DMS 273 (cell line): Measurements from ENCODE around the gene RTL3.
"Not testable (repeated sequence)": the region's sequence is repeated elsewhere in the genome, so short reads cannot be mapped to it uniquely, and the experiment has no call there.

Experiments
- DNase-seq: peaks from one replicate; lab custom pipeline; 2025; ENCODE audit not compliant: unreplicated experiment; lab: John Stamatoyannopoulos, UW

Gene RTL3

DNA sequence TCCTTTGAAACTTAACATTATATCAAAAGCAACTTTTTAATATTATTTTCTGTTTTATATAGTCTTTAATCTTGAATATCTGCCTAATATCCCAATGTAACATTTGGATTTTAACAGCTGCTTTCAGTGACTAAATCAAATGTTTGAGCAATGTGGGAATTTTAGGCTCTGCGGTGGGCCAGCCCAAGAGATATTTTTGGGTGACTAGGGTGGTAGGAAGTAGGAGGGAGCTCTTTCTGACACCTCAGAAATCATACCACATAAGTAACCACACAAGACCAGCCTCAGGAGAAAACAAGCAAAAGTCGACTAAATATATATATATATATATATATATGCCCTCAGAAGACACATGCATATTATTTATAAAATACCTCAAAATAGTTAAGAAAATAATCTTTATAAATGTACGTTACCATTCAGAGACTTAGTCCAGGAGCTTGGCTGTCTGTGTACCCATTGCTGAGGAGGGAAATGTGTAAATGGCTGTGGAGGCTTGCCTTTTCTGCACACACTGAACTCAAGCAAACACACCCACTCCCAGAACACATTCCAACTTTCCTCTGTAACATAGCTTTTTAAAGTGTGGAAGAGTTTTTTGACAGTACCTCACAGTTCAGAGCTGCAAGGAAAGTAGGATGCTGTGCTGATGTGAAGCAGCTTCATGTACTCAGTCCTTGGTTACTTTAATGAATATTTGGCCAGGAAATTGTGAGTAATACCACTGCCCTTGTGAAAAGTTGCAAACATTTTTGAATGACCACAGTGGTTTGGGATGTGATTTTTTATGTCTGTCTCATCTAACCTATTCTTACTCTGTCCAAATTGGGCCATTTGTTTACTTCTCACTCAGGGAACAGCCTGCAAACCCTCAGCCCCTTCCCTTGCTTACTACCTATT is at the start of gene RTL3:
TSS of gene RTL3 (minus strand) at position 484 of the 900 bp plus-strand sequence. CDS start 908 bp downstream, outside the sequence.
- no peak for DNase-seq

DNA sequence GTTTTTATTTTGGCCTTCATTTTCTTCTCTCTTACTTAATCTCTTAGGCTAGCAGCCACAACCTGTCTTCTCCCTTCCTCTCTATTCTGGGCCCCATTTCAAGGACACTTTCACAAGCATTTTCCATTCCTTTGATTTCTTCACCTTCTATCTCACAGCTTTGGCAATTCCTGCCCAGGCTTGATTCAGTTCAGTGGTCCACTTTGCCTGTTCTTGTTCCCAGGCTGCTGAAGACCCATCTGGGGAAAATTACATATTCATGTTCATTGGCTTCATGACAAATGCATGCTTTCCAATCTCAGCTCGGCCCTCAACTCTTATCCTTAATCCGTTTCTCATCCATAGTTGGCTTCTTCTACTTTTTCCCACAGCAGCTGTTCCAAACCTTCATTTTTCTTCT is 49.7 kb upstream of the RTL3 start:
- DNase-seq, result no peak

DNA sequence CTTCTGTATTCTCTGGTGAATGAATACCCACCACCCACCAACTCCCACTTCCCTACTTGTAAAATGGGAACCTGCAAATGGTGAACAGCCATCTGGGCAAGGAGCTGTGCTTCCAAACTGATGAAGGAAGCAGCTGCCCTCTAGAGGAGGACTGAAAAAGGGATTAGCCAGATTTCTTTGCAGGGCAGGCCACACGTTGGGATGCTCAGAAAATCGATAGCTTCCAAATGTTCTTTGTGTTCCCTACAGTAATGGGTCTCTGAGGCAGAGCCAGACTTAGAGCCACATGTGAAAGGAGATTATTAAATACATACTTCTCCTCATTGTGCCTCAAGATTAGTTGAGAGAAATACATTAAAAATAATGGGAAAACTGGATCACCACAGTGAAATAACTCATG is 49.1 kb upstream of the RTL3 start:
- DNase-seq, result peak; percentile 40

- no peak for DNase-seq
Observed at GRCh38 chrX:78706071-78706470, 46.9 kb upstream of the RTL3 start.

DNA sequence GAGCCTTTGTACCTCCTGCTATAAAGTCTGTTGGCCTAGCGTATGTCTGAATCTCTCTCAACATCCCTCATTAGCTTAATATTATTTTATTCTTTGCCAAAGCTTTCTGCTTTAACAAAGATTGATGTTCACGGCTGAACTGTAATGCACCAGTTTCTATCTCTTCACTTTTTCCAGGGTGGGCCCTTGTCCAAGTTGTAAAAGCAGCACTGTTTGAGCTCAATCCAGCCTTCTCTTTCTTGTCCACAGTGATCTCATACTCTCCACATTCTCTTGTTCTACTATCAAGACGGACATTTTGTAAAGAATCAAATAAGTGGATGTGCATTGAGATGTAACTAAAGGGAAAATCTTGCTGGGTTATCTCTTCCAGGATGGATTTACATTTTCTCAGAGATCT is 34.4 kb upstream of the RTL3 start:
- no peak for DNase-seq

DNA sequence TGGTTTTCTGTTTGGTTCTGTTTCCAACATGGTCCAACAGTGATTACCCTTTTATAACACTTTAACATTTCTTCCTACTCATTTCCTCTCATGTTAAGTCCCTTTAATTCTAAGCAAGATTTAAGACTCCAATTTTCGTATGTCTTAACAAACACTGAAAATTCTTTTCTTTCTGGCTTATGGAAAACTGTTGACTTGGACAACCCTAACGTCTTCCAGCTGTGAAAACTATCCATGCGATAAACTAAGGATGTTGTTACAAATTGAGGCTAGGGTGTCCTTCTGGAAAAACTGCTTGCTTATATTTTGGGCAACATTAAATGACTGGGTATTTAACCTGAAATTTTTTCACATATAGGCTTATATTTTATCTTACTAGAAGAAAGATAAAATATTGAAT is 33.9 kb upstream of the RTL3 start:
- no peak for DNase-seq

GRCh38 chrX:78687586-78687985 is 28.5 kb upstream of the RTL3 start:
- no peak for DNase-seq

GRCh38 chrX:78673246-78673645 is 14.1 kb upstream of the RTL3 start:
- DNase-seq, result no peak

- no peak for DNase-seq
Observed at GRCh38 chrX:78665342-78665741, 6.2 kb upstream of the RTL3 start.

GRCh38 chrX:78661836-78662235 is 2.7 kb upstream of the RTL3 start:
- no peak for DNase-seq

GRCh38 chrX:78659955-78660354 is 827 bp upstream of the RTL3 start:
- no peak for DNase-seq

DNA sequence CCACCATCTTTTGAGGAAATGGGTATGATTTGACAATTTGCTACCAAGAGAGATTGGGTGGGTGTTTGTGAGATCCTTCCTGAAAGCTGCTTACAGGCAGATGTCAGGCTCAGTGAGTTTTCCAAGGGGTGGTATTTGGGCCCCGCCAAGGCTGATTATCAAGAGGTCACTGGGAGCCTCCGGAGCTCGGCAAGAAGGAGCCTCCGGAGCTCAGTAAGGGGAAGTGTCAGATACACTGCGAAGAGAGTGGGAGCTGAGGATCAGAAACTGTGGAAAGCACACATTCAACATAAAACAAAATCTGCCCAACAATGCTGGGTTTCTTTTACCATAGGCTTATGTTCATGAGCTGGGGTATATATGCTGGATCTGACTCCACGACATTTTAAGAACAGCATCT is 714 bp downstream of the RTL3 start:
- no peak for DNase-seq

GRCh38 chrX:78655642-78656041 is 3.5 kb downstream of the RTL3 start:
- DNase-seq, result no peak

- DNase-seq, result no peak
Observed at GRCh38 chrX:78653118-78653822, 5.9 kb downstream of the RTL3 start.

- no peak for DNase-seq
Observed at GRCh38 chrX:78650906-78651437, 8.2 kb downstream of the RTL3 start.

DNA sequence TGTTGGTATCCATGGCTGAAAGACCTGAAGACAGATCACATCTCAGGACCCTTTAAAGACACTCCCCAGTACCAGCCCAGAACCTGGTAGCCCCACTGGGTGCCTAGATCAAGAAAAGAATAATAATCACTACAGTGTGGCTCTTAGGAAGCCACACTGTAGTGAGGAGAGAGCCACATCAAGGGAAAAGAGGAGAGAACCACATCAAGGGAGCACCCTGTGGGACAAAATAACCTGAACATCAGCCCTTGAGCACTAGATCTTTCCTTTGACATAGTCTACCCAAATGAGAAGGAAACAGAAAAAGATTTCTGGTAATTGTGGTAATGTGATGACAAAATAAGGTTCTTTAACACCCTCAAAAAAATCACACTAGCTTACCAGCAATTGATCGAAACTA is 15.3 kb downstream of the RTL3 start:
- no peak for DNase-seq

DNA sequence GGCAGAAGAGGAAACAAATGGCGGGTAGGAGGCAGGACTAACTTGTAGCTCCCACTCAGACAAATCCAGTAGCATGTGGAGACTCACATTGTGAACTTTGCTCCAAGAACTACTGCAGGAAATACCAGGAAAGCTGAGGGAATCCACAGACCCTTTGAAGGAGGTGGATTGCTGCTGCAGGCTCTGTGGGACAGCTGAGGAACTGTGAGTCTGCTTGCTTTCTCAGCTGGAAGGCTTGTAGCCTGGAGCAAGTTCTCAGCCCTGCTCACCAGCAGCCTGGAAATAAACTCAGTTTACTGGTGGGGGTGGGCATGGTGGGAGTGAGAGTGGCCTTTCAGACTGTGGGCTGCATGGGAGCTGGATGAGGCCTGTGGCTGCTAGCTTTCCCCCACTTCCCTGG is 16.0 kb downstream of the RTL3 start:
- no peak for DNase-seq

GRCh38 chrX:78636096-78636495 is 23.0 kb downstream of the RTL3 start:
- DNase-seq, result not testable (repeated sequence)

DNA sequence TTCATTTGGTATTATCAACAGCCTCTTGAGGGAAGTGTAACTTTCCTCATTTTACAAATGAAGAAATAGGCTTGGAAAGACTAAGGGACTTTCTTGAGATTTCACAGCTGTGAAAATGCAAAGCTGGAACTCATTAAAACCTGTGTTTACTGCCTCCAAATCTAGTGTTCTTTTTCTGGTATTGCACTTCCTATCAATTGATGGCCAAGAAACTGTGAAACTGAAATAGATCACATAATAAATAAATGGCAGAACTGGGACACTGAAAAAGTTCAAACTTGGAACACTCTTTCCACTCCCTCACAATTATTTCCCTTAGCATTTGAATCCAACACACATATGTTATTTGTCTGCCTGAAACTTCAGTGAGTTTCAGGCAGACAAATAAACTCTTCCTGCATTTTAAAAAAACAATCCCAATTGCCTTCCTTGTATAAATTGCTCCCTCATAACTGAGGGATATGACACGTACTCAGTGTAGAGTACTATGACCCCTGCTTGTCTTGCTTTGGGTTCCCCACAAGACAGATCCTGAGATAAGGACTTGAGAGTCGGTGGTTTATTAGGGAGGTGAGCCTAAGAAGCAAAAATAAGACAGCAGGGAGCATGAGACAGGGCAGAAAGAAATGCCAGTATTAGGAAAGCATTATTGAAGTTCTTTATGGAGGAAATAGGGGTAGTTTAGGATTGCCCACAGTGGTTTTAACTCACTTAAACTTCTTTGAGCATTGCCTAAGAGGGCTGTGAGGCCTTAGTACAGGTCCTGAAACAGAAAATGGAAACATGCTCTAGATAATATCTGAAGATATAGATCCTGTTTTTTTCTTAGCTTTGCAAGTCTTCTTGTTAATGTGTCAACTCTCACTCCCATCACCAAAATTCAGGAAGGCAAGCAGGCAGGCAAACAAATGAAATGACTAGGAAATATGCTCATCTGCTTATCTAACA is 33.9 kb downstream of the RTL3 start:
- no peak for DNase-seq

GRCh38 chrX:78624426-78624825 is 34.7 kb downstream of the RTL3 start:
- DNase-seq, result no peak

DNA sequence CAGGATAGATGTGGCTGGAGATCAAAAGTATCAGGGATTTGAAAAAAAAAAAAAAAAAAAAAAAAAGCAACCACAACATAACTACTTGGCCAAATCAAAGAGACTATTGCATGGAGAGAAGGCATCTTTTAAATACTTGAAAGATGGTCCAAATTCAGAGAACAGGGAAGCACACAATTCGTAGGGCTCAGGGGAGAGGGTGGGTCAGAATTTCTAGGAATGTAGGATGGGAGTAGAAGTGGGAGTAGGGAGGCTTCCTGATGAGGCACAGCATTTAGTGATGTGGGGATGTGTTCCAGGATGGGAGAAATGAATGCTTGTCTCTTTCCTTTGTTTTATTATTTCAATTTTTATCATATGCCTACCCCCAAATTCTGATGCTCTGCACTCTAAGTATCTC is 36.3 kb downstream of the RTL3 start:
- DNase-seq, result no peak
